OCI-LY3 (cell line): ENCODE results near the gene PPP2R5A.

Experiments used
- H2AFZ ChIP-seq: fragments of 200-600, 300-600 bp; shearing (Covaris generic); 2 replicates; pipeline ENCODE4 v1.6.0; 2014; ENCODE audit warnings: antibody characterized with exemption, low read depth, low read length
- H3K27ac ChIP-seq: fragments of 200-600, 300-600 bp; sonication (generic); 2 replicates; pipeline ENCODE4 v1.5.1; 2014; ENCODE audit warnings: mild to moderate bottlenecking, low read length, moderate library complexity, mixed read lengths
- H3K27me3 ChIP-seq: fragments of 200-600, 300-600 bp; sonication (generic); 2 replicates; pipeline ENCODE4 v1.6.1; 2014; ENCODE audit warnings: low read depth, low read length, mixed read lengths
- H3K36me3 ChIP-seq: fragments of 200-600, 300-600 bp; sonication (generic); replicated peaks from 2 replicates; pipeline ENCODE3; 2014; ENCODE audit warnings: low read depth, low read length, mixed read lengths
- H3K4me1 ChIP-seq: fragments of 300-600, 200-600 bp; sonication (generic); 2 replicates; pipeline ENCODE4 v1.6.1; 2014; ENCODE audit warnings: low read length, mixed read lengths
- H3K4me2 ChIP-seq: fragments of 200-600, 300-600 bp; sonication (generic); 2 replicates; pipeline ENCODE4 v1.6.1; 2014; ENCODE audit warnings: low read length, mixed read lengths
- H3K4me3 ChIP-seq: fragments of 300-600, 200-600 bp; sonication (generic); 2 replicates; pipeline ENCODE4 v1.5.1; 2014; ENCODE audit warnings: antibody characterized with exemption, mild to moderate bottlenecking, low read length, moderate library complexity
- H3K79me2 ChIP-seq: fragments of 300-600, 200-600 bp; shearing (Covaris generic); 2 replicates; pipeline ENCODE4 v1.6.1; 2014; ENCODE audit warnings: mild to moderate bottlenecking, low read length, mixed read lengths
- H3K9ac ChIP-seq: fragments of 300-600, 200-600 bp; shearing (Covaris generic); 2 replicates; pipeline ENCODE4 v1.6.0; 2014; ENCODE audit warnings: mild to moderate bottlenecking, low read length, moderate library complexity
- H3K9me3 ChIP-seq: fragments of 200-600, 300-600 bp; shearing (Covaris generic); 2 replicates; pipeline ENCODE4 v1.6.1; 2014; ENCODE audit warnings: low read length, mixed read lengths; ENCODE audit not compliant: insufficient read depth
- H4K20me1 ChIP-seq: fragments of 200-600, 300-600 bp; sonication (generic); 2 replicates; pipeline ENCODE4 v1.6.1; 2016; ENCODE audit warnings: low read length, mixed read lengths; ENCODE audit not compliant: insufficient read depth
- EZH2phosphoT487 ChIP-seq: fragments of 200-600 bp; shearing (Covaris generic); IDR thresholded peaks from 2 replicates; pipeline ENCODE4 v1.6.1; 2018; ENCODE audit warnings: antibody characterized with exemption, mixed run types, low read depth
- TF ChIP-seq, protein P1 (sequence below): fragments of 200-600, 300-600 bp; sonication (generic); IDR thresholded peaks from 2 replicates; pipeline ENCODE4 v1.5.1; 2014; ENCODE audit warnings: antibody characterized with exemption, low read length, low read depth

PPP2R5A gene

DNA sequence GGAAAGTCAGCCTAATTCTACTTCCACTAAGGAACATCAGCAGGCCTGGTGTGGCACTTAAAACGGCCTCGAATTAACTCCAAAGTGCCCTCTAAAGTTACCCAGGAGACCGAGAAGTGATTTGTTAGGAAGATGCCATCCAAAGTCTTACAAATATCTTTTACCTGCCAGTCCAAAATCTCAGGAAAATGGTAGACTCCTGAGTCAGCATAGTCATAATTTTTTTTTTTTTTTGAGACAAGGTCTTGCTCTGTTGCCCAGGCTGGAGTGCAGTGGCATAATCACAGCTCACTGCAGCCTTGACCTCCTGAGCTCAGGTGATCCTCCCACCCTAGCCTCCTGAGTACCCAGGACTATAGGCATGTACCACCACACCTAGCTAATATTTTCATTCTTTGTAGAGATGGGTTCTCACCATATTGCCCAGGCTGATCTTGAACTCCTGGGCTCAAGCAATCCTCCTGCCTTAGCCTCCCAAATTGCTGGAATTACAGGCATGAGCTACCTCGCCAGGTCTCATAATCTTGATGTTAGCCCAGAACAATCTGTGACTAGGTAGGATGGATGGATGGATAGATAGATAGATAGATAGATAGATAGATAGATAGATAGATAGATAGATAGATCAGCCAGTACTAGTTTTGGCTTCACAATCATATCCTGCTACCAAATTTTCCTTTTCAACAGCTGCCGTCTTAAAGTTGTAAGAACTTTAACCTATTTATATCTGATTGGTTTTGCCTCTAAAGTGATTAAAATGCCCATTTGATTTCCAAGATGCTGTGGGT is 25.3 kb upstream of the PPP2R5A start:
- TF ChIP-seq EZH2phosphoT487 = no peak
- TF ChIP-seq, protein P1, sequence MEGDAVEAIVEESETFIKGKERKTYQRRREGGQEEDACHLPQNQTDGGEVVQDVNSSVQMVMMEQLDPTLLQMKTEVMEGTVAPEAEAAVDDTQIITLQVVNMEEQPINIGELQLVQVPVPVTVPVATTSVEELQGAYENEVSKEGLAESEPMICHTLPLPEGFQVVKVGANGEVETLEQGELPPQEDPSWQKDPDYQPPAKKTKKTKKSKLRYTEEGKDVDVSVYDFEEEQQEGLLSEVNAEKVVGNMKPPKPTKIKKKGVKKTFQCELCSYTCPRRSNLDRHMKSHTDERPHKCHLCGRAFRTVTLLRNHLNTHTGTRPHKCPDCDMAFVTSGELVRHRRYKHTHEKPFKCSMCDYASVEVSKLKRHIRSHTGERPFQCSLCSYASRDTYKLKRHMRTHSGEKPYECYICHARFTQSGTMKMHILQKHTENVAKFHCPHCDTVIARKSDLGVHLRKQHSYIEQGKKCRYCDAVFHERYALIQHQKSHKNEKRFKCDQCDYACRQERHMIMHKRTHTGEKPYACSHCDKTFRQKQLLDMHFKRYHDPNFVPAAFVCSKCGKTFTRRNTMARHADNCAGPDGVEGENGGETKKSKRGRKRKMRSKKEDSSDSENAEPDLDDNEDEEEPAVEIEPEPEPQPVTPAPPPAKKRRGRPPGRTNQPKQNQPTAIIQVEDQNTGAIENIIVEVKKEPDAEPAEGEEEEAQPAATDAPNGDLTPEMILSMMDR = no peak
- H3K27ac ChIP-seq = no peak overlapping the region
- no peak overlapping the region for H2AFZ ChIP-seq
- no peaks in the 10 kb centered on the region for H3K79me2 ChIP-seq
- H3K27me3 ChIP-seq = peaks cover 6% of the 10 kb centered on the region; the same call in 1 of the 2 replicates
- H4K20me1 ChIP-seq = no peaks in the 10 kb centered on the region
- no peaks in the 10 kb centered on the region for H3K9me3 ChIP-seq
- H3K9ac ChIP-seq = no peak overlapping the region
- no peak overlapping the region for H3K4me2 ChIP-seq
- no peaks in the 10 kb centered on the region for H3K36me3 ChIP-seq
- H3K4me3 ChIP-seq = no peak overlapping the region
- H3K4me1 ChIP-seq = no peaks in the 10 kb centered on the region

DNA sequence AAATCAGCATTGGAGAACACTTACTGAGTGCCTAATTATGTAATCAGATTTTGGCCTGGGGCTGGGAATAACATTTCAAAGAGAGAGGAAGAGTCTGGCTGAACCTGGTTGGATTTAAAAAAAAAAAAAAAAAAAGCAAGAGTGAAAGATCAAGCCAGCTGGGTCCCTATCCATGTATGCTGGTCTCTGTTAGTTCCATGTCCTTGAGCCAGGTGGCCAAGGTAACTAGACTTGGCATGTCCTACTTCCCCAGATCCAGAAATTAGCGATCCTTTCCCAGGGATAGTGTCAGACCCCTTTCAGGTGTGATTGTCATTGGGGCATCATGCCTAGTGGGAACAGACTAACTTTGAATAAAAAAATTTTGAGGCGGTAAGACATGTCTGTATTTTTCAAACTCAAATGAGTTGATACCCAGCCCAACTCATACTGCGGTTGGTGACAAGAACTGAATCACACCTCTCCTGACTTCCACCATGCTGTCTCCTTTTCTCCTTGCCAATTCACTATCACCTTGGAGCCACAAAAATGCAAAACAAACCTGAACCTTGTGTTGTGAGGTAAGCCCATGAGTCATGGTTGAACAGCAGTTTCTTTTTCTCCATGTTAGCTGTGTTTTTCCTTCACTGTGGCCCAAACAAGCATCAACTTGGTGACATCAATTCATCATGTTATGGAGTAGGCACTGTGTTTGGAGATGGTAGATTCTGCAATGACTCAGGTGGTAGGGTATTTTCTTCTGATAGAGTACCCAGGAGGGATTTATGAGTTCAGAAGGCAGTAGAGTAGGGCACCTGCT is 24.5 kb upstream of the PPP2R5A start:
- 0 out of 2 replicates have a peak, but pooled peaks cover 3% of the 10 kb centered on the region for H3K27me3 ChIP-seq
- H3K4me3 ChIP-seq = no peak overlapping the region
- H3K36me3 ChIP-seq = no peaks in the 10 kb centered on the region
- no peaks in the 10 kb centered on the region for H3K79me2 ChIP-seq
- H3K4me2 ChIP-seq = no peak overlapping the region
- TF ChIP-seq, protein P1 = no peak
- TF ChIP-seq EZH2phosphoT487 = no peak
- no peak overlapping the region for H3K27ac ChIP-seq
- H3K9me3 ChIP-seq = no peaks in the 10 kb centered on the region
- no peaks in the 10 kb centered on the region for H4K20me1 ChIP-seq
- no peaks in the 10 kb centered on the region for H3K4me1 ChIP-seq
- no peak overlapping the region for H3K9ac ChIP-seq
- H2AFZ ChIP-seq = no peak overlapping the region

DNA sequence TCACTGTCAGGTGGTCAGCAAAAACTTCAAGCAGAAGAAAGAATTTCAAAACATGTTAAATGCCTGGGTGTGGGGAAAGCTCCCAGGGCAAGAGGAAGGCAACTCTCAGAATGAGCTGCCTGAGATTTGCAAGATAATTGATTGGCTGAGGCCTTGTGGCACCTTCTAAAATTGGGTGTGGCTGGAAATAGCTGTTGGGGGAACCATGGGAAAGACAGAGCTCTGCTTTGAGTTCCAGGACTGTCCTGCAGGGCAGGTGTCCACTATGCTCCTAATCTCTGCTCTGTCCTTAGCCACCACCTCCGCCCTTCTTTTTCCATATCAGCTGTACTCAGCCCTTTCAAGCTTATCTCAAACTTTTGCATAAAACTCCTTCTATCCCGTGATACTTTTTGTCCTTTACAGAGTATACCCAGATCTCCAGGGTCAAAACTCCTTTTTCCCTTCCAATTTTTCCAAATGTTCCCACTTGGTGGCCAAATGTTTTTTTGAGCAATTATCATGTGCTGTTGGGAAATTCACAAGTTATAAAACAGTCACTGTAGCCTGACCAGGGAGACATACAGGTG is 23.8 kb upstream of the PPP2R5A start:
- no peaks in the 10 kb centered on the region for H4K20me1 ChIP-seq
- TF ChIP-seq, protein P1 = no peak
- TF ChIP-seq EZH2phosphoT487 = no peak
- 0 out of 2 replicates have a peak, but pooled peaks cover 3% of the 10 kb centered on the region for H3K27me3 ChIP-seq
- H3K9me3 ChIP-seq = no peaks in the 10 kb centered on the region
- no peaks in the 10 kb centered on the region for H3K36me3 ChIP-seq
- H3K4me2 ChIP-seq = no peak overlapping the region
- no peaks in the 10 kb centered on the region for H3K4me1 ChIP-seq
- no peak overlapping the region for H2AFZ ChIP-seq
- H3K4me3 ChIP-seq = no peak overlapping the region
- no peaks in the 10 kb centered on the region for H3K79me2 ChIP-seq
- H3K27ac ChIP-seq = no peak overlapping the region
- H3K9ac ChIP-seq = no peak overlapping the region

DNA sequence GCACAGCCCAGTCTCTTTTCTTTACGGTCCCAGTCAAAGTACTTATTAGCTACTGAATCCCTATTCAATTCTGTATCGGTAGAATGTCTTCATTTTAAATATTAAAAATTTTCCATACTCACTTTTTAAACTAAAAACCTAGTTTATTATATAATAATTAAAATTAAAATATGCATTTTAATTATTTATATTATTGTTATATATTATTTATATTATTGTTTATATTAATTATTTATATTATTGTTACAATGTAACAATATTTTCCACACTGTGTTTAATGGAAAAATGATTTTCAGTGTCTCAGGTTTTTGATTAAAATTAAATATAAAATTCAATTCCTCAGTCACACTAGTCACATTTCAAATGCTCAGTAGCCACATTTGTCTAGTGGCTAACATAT is 18.2 kb upstream of the PPP2R5A start:
- H3K27me3 ChIP-seq = peaks cover 35% of the 10 kb centered on the region
- no peak overlapping the region for H3K4me3 ChIP-seq
- H3K9me3 ChIP-seq = no peaks in the 10 kb centered on the region
- no peak overlapping the region for H2AFZ ChIP-seq
- no peak overlapping the region for H3K9ac ChIP-seq
- no peaks in the 10 kb centered on the region for H4K20me1 ChIP-seq
- H3K4me1 ChIP-seq = peaks cover 9% of the 10 kb centered on the region
- H3K79me2 ChIP-seq = no peaks in the 10 kb centered on the region
- peak overlapping the region; percentile 14; the same call in 1 of the 2 replicates for H3K4me2 ChIP-seq
- TF ChIP-seq EZH2phosphoT487 = no peak
- TF ChIP-seq, protein P1 = no peak
- no peak overlapping the region for H3K27ac ChIP-seq
- no peaks in the 10 kb centered on the region for H3K36me3 ChIP-seq
